Chondrocyte (in vitro differentiated cells): ENCODE measurements around the gene ADGRL3. TPM values are rescaled to one million over a fixed set of nuclear protein-coding genes. Genes with fewer than 3 reads are reported as not detected.

Experiments used
- DNase-seq: peaks from one replicate; pipeline ENCODE4 v3.0.0; 2021; ENCODE audit warnings: mixed read lengths, low spot score
- H3K27ac Mint-ChIP-seq: one replicate; pipeline ENCODE4 v1.8.0; 2021; ENCODE audit warnings: mild to moderate bottlenecking, moderate library complexity, mixed read lengths; ENCODE audit not compliant: unreplicated experiment
- H3K27me3 Mint-ChIP-seq: 2 replicates; pipeline ENCODE4 v1.8.0; 2021; ENCODE audit warnings: low read depth, mixed read lengths
- H3K36me3 Mint-ChIP-seq: 2 replicates; pipeline ENCODE4 v1.8.0; 2021; ENCODE audit warnings: low read depth, mixed read lengths
- H3K4me1 Mint-ChIP-seq: 2 replicates; pipeline ENCODE4 v1.8.0; 2021; ENCODE audit warnings: low read depth, mild to moderate bottlenecking, mixed read lengths
- H3K4me3 Mint-ChIP-seq: one replicate; pipeline ENCODE4 v1.8.0; 2021; ENCODE audit warnings: mild to moderate bottlenecking, moderate library complexity, mixed read lengths; ENCODE audit not compliant: unreplicated experiment
- H3K9me3 Mint-ChIP-seq: 2 replicates; pipeline ENCODE4 v1.8.0; 2021; ENCODE audit warnings: low read depth, mixed read lengths
- total RNA-seq: library from RNA; stranded (reverse); gene quantifications from 3 replicates; pipeline ENCODE4 v1.2.1, GENCODE V29; 2021
- TF ChIP-seq, protein P1 (sequence below): fragments of 200-600 bp; sonication (generic); IDR thresholded peaks from 2 replicates; pipeline ENCODE4 v1.5.0; 2021; ENCODE audit warnings: antibody characterized with exemption, mild to moderate bottlenecking, moderate library complexity

ADGRL3 gene
- total RNA-seq, 1 donor from 2014 or later = 11.6 TPM

DNA sequence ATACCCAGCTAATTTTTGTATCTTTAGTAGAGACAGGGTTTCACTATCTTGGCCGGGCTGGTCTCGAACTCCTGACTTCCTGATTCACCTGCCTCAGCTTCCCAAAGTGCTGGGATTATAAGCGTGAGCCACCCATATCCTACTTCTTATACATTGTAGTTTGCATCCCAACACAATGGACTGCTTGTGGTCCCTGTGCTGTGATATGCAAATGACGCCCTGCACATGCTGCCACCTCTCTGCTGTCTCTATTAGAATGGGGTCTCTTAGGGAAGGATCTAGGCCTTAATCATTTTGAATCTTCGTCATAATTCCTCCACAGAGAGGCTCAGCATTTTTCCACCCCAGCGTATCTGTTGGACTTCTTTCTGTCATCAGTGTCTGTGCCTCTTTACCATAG, 595.9 kb downstream of the ADGRL3 start:
- Mint-ChIP-seq H3K27ac (no peak overlapping the region), H3K27me3 (no peaks in the 10 kb centered on the region), H3K9me3 (peaks cover 4% of the 10 kb centered on the region), H3K36me3 (peaks cover 2% of the 10 kb centered on the region), H3K4me3 (no peak overlapping the region), H3K4me1 (no peaks in the 10 kb centered on the region)
- no peak for DNase-seq
- TF ChIP-seq, protein P1, sequence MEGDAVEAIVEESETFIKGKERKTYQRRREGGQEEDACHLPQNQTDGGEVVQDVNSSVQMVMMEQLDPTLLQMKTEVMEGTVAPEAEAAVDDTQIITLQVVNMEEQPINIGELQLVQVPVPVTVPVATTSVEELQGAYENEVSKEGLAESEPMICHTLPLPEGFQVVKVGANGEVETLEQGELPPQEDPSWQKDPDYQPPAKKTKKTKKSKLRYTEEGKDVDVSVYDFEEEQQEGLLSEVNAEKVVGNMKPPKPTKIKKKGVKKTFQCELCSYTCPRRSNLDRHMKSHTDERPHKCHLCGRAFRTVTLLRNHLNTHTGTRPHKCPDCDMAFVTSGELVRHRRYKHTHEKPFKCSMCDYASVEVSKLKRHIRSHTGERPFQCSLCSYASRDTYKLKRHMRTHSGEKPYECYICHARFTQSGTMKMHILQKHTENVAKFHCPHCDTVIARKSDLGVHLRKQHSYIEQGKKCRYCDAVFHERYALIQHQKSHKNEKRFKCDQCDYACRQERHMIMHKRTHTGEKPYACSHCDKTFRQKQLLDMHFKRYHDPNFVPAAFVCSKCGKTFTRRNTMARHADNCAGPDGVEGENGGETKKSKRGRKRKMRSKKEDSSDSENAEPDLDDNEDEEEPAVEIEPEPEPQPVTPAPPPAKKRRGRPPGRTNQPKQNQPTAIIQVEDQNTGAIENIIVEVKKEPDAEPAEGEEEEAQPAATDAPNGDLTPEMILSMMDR = no peak

DNA sequence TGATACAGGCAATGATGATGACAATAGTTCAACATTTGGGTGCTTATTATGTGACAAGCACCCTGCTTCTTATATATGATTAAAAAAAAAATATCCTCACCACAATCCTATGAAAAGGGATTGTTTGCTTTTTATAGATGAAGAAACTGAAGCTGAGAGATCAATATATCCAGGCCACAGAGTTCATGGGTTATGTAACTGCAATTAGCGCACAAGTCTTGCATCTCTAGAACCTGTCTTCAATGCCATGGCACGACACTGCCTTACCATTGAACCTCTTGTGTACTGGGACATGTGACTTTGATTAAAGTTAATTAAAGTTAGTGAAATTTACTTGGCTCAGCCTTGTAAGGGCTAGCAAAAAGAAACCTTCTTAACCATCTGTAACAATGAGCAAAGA, 599.7 kb downstream of the ADGRL3 start:
- no peaks in the 10 kb centered on the region for H3K9me3 Mint-ChIP-seq
- H3K27me3 Mint-ChIP-seq = no peaks in the 10 kb centered on the region
- no peaks in the 10 kb centered on the region for H3K4me1 Mint-ChIP-seq
- no peaks in the 10 kb centered on the region for H3K36me3 Mint-ChIP-seq
- H3K27ac Mint-ChIP-seq = no peak overlapping the region
- DNase-seq = no peak
- H3K4me3 Mint-ChIP-seq = no peak overlapping the region
- TF ChIP-seq, protein P1 = no peak

GRCh38 chr4:61805227-61805626, 605.1 kb downstream of the ADGRL3 start:
- Mint-ChIP-seq H3K36me3 (no peaks in the 10 kb centered on the region), H3K27ac (no peak overlapping the region), H3K4me1 (peaks cover 4% of the 10 kb centered on the region), H3K9me3 (no peaks in the 10 kb centered on the region), H3K4me3 (no peak overlapping the region), H3K27me3 (no peaks in the 10 kb centered on the region)
- DNase-seq = no peak
- TF ChIP-seq, protein P1 = no peak

DNA sequence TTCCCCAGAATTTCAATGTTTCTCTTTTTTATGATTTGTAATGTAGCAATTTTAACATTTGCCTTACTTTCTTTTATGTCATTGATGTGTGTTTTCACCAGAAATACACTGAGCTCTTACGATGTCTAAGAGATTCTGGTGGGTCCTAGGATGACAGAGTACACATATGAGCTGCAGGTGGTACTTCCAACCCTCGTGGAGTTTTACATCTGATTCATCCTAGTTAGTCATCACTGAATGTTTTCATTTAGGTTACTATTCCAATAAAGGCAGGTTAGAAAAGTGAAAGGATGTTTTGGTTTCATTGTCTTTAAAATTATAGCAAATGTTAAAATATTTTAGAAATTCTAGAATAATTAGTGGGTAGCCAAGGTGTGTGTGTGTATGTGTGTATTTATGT, 605.9 kb downstream of the ADGRL3 start:
- no peaks in the 10 kb centered on the region for H3K27me3 Mint-ChIP-seq

DNA sequence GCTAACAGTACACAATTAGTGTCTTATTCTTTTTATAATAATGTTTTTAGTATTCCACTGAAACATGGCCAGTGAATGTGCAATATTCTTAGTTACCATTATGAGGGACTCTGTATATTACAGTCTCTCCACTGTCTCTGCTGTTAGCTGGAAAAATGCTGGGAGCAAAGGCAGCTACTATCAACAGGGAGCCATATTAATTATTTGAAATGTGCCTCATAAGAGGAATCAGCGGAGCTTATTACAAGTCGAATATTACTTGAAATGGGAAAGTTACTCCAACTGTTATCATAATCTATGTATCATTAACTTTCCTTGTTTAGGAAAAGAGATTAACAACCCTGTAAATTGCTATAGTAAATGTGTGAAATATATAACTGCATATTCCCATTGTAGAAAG, 612.0 kb downstream of the ADGRL3 start:
- DNase-seq = no peak
- Mint-ChIP-seq H3K36me3 (peaks cover 3% of the 10 kb centered on the region), H3K4me3 (no peak overlapping the region), H3K9me3 (no peaks in the 10 kb centered on the region), H3K4me1 (no peaks in the 10 kb centered on the region), H3K27me3 (no peaks in the 10 kb centered on the region), H3K27ac (no peak overlapping the region)
- TF ChIP-seq, protein P1 = no peak

More for the DNA sequence above, 605.9 kb downstream of the ADGRL3 start:
- no peaks in the 10 kb centered on the region for H3K36me3 Mint-ChIP-seq
- DNase-seq = no peak
- TF ChIP-seq, protein P1 = no peak
- H3K27ac Mint-ChIP-seq = no peak overlapping the region
- H3K9me3 Mint-ChIP-seq = no peaks in the 10 kb centered on the region
- H3K4me3 Mint-ChIP-seq = no peak overlapping the region
- peaks cover 4% of the 10 kb centered on the region for H3K4me1 Mint-ChIP-seq
